NCI-H510A treated with DMSO at 0.1 percent for 48 hours (cell line): ENCODE results near the gene CCDC116.

Experiments used
- DNase-seq: peaks from one replicate; lab custom pipeline; 2025; lab: John Stamatoyannopoulos, UW

CCDC116 gene

DNA sequence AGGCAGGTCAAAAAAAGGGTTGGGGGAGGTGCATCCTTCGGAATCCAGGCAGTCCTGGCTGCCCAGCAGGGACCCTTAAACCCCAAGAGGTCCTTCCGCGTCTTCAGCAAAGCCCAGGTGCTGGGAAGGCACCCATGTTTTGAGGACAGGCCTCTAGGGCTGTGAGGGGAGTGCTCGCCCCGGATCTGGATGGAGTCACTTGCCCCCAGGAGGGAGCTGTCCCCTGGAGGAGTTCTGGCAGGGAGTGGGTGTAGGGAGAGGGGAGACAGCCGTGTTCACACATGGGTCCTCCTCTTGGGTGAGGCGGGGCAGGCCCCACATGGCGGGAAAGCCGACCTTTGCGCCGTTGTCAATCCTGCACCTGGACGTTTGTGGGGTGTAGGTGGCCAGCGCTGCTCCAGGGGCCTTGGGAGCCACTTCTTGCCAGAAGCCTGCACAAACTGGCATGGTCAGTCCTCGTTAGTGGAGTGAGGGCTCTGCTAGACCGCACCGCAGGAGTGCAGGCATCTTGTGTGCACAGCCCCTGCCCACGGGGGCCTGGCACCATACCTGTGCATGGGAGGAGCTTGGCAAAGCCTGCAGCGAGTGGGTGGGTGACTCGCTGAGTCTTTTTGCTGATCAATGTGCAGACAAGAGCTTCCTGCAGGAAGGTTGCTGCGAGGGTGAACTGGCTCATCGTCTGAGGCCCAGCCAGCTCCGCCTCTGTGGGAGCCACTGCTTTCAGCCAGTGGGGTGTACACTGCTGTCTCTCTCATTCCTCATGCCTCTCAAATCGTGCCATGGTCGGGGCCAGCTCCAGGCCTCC lies 49.2 kb downstream of the CCDC116 start:
- DNase-seq, result no peak

DNA sequence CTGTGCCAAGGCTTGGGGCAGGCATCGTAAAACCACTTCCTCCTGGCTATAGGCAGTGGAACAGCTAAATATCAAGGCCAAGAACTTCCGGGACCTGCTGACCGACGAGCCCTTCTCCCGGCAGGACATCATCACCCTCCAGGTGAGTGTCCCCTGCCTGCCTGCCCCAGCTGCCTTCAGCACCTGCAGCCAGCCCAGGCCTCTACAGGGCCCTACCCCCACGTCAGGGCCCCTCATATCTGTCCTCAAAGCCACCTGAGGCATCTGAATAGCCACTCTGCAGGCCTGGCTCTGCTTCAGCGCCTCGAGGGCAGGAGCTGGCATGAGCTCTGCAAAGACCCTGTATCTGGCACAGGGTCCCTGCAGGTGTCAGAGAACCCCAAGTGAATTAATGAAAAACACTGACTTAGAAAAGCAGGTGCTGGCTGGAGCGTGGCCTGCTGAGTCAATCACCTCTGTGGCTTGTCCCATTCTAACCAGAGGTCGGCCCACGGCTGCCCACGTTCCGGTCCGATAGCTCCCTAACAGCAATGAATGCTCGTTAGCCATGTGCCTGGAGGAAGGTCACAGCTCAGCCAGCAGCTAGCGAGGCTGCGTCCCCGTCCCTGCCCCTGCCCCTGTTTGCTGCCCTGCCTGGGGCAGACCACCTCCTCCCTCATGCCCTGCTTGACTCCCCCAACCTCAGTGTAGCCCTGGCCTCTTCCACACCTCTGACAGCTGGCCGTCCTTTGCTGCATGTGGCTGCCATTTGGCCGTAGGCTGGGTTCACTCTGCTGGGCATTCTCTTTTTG lies 50.0 kb downstream of the CCDC116 start:
- no peak for DNase-seq

DNA sequence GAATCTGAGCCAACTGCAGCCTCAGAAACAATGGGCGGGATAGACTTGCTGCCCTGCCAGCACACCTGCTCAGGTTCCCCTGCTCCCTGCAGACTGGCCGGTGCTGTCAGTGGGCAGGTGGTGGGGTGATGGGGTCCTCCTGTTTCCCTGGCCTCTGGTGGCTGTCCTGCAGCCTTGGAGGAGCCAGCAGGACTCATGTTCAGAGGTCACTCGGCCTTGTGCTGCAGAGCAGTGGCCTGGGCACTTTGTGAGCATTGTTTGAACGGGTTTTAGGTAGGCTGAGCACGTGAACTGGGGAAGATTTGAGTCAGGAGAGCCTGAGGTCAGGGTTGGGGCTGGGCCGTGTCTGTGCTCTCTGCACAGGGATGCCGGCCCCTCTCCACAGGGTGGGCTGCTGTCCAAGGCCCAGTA lies 50.8 kb downstream of the CCDC116 start:
- DNase-seq, result no peak

DNA sequence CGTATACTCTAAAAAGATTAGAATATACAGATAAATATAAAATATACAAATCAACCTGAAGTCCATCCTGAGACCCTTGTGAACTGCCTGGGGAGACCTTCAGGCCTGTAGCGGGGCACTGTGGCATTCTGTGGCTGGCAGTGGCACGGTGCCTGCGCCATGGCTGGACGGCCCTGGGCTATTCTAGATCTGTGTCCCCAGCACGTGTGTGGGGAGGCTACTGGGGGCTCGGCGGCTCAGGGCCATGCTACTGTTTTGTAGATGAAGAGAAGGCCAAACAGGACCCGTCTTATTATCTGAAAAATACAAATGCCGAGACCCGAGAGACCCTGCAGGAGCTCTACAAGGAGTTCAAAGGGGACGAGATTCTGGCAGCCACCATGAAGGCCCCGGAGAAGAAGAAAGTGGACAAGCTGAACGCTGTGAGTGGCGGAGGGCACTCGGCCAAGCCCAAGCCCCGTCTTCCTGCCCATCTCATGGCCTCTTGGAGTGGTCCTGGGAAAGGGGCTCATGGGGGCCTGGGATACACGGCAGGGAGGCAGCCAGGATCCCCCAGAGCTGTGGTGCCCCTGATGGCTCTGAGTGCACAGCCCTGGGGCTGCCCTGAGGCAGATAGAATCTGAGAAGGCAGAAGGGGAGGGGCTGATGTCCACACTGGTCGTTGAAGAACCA lies 52.1 kb downstream of the CCDC116 start:
- DNase-seq, result no peak

DNA sequence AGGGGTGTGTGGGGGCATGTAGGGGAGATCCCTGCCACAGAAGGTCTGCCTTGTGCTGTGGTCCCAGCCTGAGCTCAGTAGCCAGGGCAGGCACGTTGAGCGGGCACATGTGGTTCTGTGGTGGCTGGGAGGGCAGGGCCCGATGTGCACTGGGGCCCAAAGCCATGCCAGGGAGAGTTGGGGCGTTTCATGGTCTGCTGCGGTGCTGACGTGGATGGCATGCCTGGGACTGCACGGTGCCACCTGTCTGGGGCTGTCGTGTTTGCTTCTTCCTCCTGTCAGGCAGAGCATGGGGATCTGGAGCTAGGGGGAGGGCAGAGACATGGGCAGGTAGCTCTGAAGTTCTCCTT lies 52.6 kb downstream of the CCDC116 start:
- DNase-seq, result no peak

DNA sequence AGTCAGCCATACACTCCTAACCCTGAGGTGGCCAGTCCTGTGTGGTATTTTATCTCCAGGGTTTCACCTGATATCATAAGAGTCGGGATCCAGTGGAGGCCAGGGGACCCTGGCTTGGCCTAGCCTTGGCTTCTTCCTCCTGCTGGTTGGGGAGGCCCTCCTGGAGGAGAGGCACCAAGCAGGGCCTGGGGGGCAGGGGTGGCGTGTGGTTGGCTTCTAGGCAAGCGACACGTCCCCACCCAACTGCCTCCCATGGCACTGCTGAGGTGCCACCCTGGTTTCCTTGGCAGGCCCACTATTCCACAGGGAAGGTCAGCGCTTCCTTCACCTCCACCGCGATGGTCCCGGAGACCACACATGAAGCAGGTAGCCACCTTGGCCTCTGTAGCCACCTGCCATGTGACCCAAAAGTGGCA lies 53.6 kb downstream of the CCDC116 start:
- no peak for DNase-seq
